GM19043 (cell line): ENCODE measurements around the gene EIF3F.
A peak's percentile ranks its signal among the peaks of the same experiment; 100 is the strongest.

Experiments
- ATAC-seq: cut with Tn5 transposase; IDR thresholded peaks from one replicate; pipeline ENCODE4 v1.9.1; 2021; ENCODE audit warnings: low read depth; ENCODE audit not compliant: unreplicated experiment

The EIF3F gene

GRCh38 chr11:8019314-8020243 lies 32.4 kb downstream of the EIF3F start:
- ATAC-seq = peak; percentile 29

- no peak for ATAC-seq
Observed at GRCh38 chr11:8020244-8020597, 33.1 kb downstream of the EIF3F start.

DNA sequence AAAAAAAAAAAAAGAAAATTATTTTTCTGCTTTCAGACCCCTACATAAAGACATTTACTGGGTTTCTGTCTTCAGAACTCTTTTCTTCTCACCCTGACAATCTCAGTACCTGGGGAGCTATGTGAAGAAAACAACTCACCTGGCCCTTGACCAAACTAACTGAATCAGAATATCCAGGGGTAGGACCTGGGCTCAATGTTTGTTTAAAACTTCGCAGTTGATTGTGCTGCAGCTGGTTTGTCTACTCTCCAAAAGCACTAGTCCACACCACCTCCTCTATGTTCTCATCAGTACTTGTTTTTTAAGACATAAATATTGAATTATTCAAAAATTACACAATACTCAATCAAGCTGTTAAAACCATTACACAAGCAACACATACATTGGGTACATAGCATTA lies 34.8 kb downstream of the EIF3F start:
- no peak for ATAC-seq

DNA sequence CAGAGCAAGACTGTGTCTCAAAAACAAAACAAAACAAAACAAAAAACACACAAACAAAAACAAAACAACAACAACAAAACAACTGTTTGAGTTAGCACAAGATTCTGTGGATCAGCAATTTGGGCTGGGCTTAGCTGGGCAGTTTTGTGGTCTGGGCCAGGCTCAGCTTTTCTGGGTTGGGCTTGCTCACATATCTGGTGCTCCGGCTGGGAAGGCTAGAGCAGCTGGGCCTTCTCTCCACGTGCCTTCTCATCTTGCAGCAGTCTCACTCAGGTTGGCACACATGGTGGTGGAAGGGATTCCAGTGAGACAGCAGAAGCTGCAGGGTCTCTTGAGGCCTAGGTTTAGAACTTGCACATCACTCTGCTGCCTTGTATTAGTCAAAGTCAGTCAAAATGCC lies 35.7 kb downstream of the EIF3F start:
- no peak for ATAC-seq

GRCh38 chr11:8023831-8024555 lies 36.9 kb downstream of the EIF3F start:
- ATAC-seq = no peak

- no peak for ATAC-seq
Observed at GRCh38 chr11:8025123-8025522, 38.0 kb downstream of the EIF3F start.

- ATAC-seq = no peak
Observed at GRCh38 chr11:8025816-8026215, 38.7 kb downstream of the EIF3F start.

GRCh38 chr11:8026982-8027381 lies 39.8 kb downstream of the EIF3F start:
- ATAC-seq = no peak

- ATAC-seq = no peak
Observed at GRCh38 chr11:8028766-8029165, 41.6 kb downstream of the EIF3F start.

DNA sequence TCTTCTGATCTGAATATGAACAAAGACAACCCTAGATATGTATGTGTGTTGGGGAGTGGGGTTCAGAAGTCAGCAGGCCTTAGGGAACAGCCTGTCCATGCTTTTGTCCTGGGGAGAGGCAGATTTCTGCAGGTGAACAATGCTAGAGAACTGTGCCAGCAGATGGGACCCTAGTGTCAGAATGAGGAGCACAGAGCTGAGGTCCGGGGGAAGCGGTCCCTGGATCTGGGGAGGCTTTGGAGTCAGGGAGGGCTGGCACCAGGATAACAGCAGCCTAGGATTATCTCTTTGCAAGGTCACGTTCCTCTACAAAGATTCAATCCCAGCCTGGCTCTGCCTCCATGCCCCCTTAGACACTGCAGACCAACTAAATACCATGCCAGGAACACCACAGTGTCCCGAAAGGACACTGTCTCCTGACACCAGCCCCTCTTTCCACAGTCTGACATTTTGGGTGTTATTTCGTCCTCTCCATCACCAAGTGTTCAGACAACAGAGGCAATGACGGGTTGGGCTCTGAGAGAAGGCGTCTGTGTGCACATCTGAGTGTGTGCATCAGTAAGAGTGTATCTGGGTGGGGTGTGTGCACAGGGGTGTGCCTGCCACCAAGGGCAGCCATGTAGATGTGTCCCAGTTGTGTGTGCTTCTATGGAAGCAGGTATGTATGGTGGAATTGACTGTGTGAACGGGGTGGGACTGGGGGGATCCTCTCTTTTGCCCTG lies 43.5 kb downstream of the EIF3F start:
- ATAC-seq = no peak

- no peak for ATAC-seq
Observed at GRCh38 chr11:8031248-8032115, 44.3 kb downstream of the EIF3F start.

DNA sequence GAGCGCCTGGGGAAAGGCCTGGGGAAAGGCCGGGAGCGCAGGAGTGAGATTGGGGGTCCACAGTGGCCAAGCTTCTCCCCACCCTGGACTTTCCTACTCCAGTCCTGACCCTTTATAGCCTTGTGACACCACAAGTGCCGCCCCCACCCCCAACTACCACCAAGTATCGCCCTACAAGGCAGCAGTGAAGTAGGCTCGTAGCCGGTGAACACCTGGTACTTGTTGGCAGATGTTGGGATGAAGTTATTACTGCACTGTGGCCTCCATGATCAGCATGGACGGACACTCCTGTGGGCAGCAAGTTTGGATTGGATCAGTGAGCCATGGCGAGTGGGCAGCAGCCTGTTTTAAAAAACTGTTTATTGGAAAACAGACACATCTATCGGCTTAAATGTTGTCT lies 45.0 kb downstream of the EIF3F start:
- no peak for ATAC-seq

DNA sequence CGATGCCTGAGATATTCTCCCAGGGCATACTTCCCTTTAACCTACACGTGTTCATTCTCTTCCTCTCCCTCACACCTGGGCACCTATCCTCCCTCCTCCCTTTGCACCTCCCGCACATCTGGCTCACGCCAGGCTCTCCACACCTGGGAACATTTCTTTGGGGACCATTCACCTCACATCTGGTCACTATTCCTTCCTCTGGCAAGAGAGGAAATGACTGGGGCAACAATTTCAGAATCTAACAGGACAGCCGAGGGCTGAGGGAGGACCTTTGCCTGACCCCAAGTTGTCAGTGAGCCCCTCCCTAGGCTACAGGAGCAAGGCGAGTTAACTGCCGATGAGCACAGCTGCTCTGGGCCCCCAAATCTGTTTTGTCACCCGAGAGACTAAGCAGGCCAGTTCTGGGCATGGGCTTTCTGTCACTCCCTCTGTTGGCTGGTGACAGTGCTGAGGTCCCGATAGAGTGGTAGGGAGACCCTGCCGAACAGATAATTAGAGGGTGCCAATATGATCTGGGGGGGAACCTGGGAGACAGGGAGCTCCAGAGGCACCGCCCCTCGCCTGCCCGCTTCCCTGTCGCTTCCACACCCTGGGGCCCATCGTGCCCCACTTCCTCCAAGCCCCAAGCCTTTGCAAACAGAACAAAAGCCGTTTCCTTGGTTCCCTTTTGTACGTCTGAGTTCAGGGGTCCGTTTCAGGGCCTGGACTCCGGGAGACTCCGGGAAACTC lies 45.6 kb downstream of the EIF3F start:
- ATAC-seq = no peak

GRCh38 chr11:8033305-8034105 lies 46.4 kb downstream of the EIF3F start:
- peak; percentile 85 for ATAC-seq

- no peak for ATAC-seq
Observed at GRCh38 chr11:8034106-8034585, 47.0 kb downstream of the EIF3F start.

- no peak for ATAC-seq
Observed at GRCh38 chr11:8034604-8035190, 47.6 kb downstream of the EIF3F start.

GRCh38 chr11:8035200-8035855 lies 48.2 kb downstream of the EIF3F start:
- no peak for ATAC-seq
